ENCODE data around the gene CRTC3. TPM values are rescaled to one million over a fixed set of nuclear protein-coding genes. Genes with fewer than 3 reads are reported as not detected.
"Not testable (repeated sequence)": the region's sequence is repeated elsewhere in the genome, so short reads cannot be mapped to it uniquely, and the experiment has no call there.

CRTC3 gene
- total and polyA plus RNA-seq, 2 donors (not counting 3 experiments of a cell fraction or from before 2014, with no cell fraction given) = 16.2 to 26.4 TPM

DNA sequence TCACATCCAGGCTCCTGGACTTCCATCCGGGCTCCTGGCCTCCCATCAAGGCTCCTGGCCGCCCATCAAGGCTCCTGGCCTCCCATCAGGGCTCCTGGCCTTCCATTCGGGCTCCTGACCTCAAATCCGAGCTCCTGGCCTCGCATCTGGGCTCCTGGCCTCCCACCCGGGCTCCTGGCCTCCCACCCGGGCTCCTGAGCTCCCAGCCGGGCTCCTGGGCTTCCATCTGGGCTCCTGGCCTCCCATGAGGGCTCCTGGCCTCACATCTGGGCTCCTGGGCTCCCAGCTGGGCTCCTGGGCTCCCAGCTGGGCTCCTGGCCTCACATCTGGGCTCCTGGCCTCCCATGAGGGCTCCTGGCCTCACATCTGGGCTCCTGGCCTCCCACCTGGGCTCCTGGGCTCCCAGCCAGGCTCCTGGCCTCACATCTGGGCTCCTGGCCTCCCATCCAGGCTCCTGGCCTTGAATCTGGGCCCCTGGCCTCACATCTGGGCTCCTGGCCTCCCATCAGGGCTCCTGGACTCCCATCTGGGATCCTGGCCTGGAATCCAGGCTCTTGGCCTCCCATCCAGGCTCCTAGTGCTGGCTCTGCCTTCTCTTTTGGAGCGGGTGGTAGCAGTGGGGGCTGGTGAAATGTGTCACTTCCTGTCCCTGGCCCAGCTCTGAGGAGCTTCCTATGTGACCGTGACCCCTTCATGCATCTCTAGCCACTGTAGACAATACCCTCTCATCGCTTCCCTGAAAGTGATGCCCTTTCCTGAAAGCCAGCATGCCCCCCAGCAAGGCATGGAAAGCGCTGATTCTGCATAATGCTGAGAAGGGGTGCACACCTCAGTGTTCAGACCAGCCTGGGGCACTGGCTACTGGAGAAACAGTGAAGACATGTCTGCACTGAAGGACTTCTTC is 124.8 kb downstream of the CRTC3 start:
- ChIA-PET CTCF (interaction anchor here (0.8 to 3.1 kb wide), 5 partner anchors 11 to 278 kb away, joined by 3 to 20 read pairs (median 3); partner anchors contain the start of genes BLM and HDDC3), POLR2A (interaction anchor here (0.6 kb wide), 1 partner anchor 62 kb away, joined by 4 read pairs; the partner anchor contains the start of gene BLM)
- TF ChIP-seq POLR2AphosphoS5 (IDR thresholded peaks at IDR 0.05; ENCODE audit: insufficient read depth, low read depth, low read length) = peak; percentile 48
- peak; percentile 6 for TF ChIP-seq FOS (IDR thresholded peaks at IDR 0.05; ENCODE audit: borderline replicate concordance, insufficient read depth, low read length)
- TF ChIP-seq MYC (IDR thresholded peaks at IDR 0.05; ENCODE audit: low read depth, low read length) = no peak
- intact Hi-C loops (cut with micrococcal nuclease) = loop anchor here (10.0 kb wide), 1 partner anchor 130 kb away; no protein-coding TSS in a partner anchor
- Histone ChIP-seq H3K27me3 (ENCODE audit: control insufficient read depth in 2 of 2, insufficient read depth in 2 of 2, low read length in 2 of 2) (no peaks in the 10 kb centered on the region), H3K36me3 (ENCODE audit: control insufficient read depth in 2 of 2, extremely low read depth in 1 of 2, insufficient read depth in 2 of 2, low read length in 2 of 2) (no peaks in the 10 kb centered on the region), H3K4me3 (replicated peaks in 1 of 3; ENCODE audit: insufficient read depth in 1 of 3, low read depth in 1 of 3, low read length in 3 of 3) (no peak overlapping the region), H3K9me3 (replicated peaks; ENCODE audit: control insufficient read depth, insufficient read depth, low read length) (no peaks in the 10 kb centered on the region), H3K4me1 (ENCODE audit: control insufficient read depth, extremely low read depth, insufficient read depth, low read length) (peaks cover 29% of the 10 kb centered on the region), H3K4me2 (ENCODE audit: insufficient read depth, low read length) (no peak overlapping the region), H2AFZ (ENCODE audit: low read depth, low read length) (peak overlapping the region; percentile 1), H3K9ac (replicated peaks; ENCODE audit: extremely low read depth, insufficient read depth, low read length) (peak overlapping the region; percentile 70), H3K27ac (ENCODE audit: insufficient read depth, low read depth, low read length) (peak overlapping the region; percentile 79), H3K79me2 (ENCODE audit: control insufficient read depth, insufficient read depth, low read length) (no peaks in the 10 kb centered on the region), H4K20me1 (replicated peaks; ENCODE audit: control insufficient read depth, extremely low read depth, insufficient read depth, low read length) (no peaks in the 10 kb centered on the region), H3K9me1 (replicated peaks; ENCODE audit: control insufficient read depth, extremely low read depth, insufficient read depth, low read length) (no peaks in the 10 kb centered on the region)
- peak; percentile 21 for DNase-seq (ENCODE audit: low read depth, low spot score)
- peak; percentile 89 for FAIRE-seq
- BruUV-seq (replicated peaks) = no TSS peak
- dilution Hi-C loops (cut with MboI; ENCODE audit: extremely low pct_ligation_motif_present, low sequenced_read_pairs) = no loop called here

DNA sequence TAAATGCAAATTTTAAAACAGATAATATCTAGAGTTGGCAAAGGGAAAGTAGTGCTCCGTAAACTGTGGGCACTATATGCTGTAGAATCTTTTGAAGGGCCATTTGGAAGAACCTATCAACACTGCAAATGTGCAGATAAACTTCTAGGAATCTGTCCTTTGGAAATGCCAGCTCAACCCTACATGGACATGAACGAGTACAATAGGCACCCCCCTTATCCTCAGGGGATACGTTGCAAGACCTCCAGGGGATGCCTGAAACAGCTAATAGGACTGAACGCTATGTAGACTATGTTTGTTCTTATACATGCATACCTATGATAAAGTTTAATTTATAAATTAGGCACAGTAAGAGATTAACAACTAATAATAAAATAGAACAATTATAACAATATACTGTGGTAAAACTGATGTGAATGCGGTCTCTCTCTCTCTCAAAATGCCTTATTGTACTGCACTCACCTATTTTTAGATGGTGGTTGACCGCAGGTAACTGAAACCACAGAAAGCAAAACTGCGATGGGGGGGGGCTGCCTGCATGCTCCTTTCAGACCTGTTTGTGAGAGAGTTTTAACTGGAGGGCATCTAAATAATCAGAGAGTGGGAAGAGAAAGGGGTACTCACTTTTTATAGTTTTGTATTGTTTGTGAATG is 127.9 kb downstream of the CRTC3 start:
- H3K4me1 ChIP-seq (ENCODE audit: control insufficient read depth, extremely low read depth, insufficient read depth, low read length) = peaks cover 14% of the 10 kb centered on the region
- H3K9me1 ChIP-seq (replicated peaks; ENCODE audit: control insufficient read depth, extremely low read depth, insufficient read depth, low read length); H3K27ac ChIP-seq (ENCODE audit: insufficient read depth, low read depth, low read length); H3K36me3 ChIP-seq (ENCODE audit: control insufficient read depth in 2 of 2, extremely low read depth in 1 of 2, insufficient read depth in 2 of 2, low read length in 2 of 2); H3K4me2 ChIP-seq (ENCODE audit: insufficient read depth, low read length); FAIRE-seq; H2AFZ ChIP-seq (ENCODE audit: low read depth, low read length); DNase-seq (ENCODE audit: low read depth, low spot score); H4K20me1 ChIP-seq (replicated peaks; ENCODE audit: control insufficient read depth, extremely low read depth, insufficient read depth, low read length); dilution Hi-C loops (cut with MboI; ENCODE audit: extremely low pct_ligation_motif_present, low sequenced_read_pairs); H3K4me3 ChIP-seq (replicated peaks in 1 of 3; ENCODE audit: insufficient read depth in 1 of 3, low read depth in 1 of 3, low read length in 3 of 3); H3K9me3 ChIP-seq (replicated peaks; ENCODE audit: control insufficient read depth, insufficient read depth, low read length); BruUV-seq (replicated peaks); H3K9ac ChIP-seq (replicated peaks; ENCODE audit: extremely low read depth, insufficient read depth, low read length); H3K79me2 ChIP-seq (ENCODE audit: control insufficient read depth, insufficient read depth, low read length); POLR2A ChIA-PET; H3K27me3 ChIP-seq (ENCODE audit: control insufficient read depth in 2 of 2, insufficient read depth in 2 of 2, low read length in 2 of 2): not testable (repeated sequence)
- intact Hi-C loops (cut with micrococcal nuclease) = loop anchor here (10.0 kb wide), 1 partner anchor 127 kb away; no protein-coding TSS in a partner anchor
- CTCF ChIA-PET = interaction anchor here (1.5 to 2.3 kb wide), 2 partner anchors 10 to 20 kb away, joined by 4 to 5 read pairs; no protein-coding TSS in a partner anchor
